GM12801 (cell line): ENCODE results near the gene SLC22A3.

Experiments
- CTCF ChIP-seq: IDR thresholded peaks from one replicate; pipeline ENCODE4 v1.5.1; 2011; ENCODE audit warnings: control low read depth; ENCODE audit not compliant: insufficient read length; ENCODE audit errors: extremely low read depth

SLC22A3 gene

GRCh38 chr6:160363016-160363996 lies 15.1 kb downstream of the SLC22A3 start:
- no peak for TF ChIP-seq CTCF

DNA sequence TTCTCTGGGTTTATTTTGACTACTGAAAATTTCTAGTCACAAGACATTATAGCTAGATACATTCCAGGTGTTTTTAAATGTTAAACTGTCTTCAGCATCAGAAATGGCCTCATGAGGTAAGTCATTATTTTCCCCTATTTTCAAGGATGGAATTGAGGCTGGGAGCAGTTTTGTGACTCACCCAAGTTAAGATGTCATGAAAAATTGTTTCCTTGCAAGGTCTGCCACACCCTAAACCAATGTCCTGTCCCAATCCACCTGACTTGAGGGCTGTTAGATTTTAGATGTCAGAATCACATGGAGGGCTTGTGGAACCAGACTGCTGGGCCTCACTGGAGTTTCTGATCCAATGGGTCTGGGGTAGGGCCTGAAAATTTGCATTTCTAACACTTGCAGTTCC lies 16.9 kb downstream of the SLC22A3 start:
- TF ChIP-seq CTCF = no peak

DNA sequence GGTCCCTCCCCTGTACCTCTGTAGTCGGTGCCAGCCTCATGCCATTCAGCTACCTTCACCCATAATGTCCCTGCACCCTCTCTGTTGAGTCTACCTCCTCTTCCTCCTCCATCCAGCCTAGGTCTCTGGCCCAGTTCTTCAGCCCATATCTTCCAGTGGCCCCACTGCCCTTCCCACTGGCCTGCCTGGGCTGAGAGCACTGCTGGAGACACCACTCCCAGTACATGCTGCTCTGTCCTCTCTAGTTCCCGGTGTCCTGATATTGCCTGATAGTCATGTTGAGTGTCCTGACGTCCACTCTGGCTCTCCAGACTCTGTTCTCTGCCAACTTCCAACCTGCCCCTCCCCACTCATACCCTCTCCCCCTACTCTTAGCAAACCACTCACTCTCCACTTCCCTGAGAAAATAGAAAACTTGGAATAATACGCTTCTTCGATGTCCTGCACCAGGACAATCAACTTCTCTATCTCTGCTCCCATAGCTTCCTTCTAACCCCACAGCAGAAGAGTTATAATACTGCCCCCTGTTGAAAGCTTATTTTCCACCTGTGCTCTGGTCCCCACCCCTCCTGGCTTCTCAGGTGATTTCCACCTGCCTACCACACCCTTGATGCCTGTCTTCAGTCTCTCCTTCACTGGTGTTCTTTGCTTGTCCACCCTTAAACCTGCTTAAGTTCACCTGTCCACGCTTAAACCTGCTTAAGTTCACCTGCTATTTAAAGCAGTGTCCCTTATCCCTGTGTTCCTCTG lies 19.8 kb downstream of the SLC22A3 start:
- TF ChIP-seq CTCF = no peak

DNA sequence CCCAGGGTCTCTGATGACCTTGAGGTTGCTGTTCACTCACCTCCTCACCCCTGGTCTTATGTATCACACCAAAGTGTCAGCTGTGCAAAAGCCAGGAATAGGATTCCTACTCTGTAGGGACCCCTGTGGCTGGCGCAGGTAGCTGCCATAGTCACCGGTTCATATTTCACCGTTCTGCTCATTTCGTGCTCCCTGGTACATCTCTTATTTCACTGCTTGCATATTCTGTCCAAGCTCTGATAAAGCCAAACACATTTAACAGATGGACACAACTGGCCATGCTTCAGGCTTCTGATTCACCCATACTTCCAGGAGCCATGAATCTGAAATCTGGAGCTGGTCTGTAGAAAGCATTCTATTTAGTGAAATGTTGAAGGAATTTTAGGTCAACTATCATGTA lies 20.5 kb downstream of the SLC22A3 start:
- TF ChIP-seq CTCF = no peak

DNA sequence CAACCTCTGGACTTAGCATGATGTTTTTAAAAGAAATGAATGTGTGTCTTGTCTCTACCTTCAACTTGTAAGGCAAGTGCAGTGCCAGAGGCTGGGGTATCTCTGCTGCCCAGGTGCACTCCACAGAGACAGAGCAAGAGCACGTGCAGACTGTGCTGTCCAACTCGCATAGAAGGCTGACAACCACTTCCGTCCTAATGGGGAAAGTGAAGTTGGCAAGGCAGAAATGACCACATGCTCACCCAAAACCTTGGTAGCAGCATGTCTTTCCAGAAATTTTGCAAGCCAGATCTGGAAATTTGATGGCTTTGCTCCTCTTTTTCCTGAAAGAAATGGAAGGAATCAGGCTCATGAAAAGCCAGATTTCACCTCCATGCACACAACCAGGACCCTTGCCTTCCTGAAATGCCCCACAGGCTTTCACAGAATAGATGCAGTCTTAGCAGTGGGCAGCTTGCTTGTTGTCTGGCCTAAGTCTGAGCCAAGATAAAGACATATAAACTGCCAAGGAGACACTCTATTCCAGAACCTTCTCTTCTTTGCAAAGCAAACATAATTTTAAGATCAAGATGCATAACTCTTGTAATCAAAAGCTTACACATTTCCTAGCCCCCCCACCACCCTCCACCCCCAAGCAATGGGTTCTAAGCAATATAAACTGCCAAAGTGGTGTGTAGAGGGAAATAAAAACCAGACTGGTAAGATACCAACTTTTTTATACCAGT lies 26.8 kb downstream of the SLC22A3 start:
- no peak for TF ChIP-seq CTCF

GRCh38 chr6:160375561-160375949 lies 27.4 kb downstream of the SLC22A3 start:
- TF ChIP-seq CTCF = no peak

DNA sequence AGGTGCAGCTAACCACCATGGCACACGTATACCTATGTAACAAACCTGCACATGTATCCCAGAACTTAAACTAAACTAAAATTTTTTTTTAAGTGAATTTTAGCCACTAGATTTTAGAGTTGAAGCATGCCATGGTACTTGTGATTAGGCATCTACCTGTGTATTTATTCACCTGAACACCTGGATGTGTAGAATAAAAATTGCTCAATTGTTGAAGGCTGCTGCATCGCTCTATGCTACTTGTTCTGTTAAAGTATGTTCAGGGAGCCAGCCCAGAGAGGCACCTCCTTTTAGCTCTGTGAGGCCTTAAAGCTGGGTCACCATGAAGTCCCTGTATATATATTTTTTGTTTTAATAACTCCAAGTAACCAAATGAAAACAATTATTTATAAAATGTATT lies 28.3 kb downstream of the SLC22A3 start:
- no peak for TF ChIP-seq CTCF
